ENCODE results near the gene FAF1.

Gene FAF1

GRCh38 chr1:50967416-50968157, 7.5 kb upstream of the FAF1 start:
- TF ChIP-seq MAX (IDR thresholded peaks at IDR 0.05), result peak; percentile 98
- TF ChIP-seq EGR1 (IDR thresholded peaks at IDR 0.05), result no peak

- no peak for TF ChIP-seq FOXM1 (IDR thresholded peaks at IDR 0.05; ENCODE audit: borderline replicate concordance, low read depth)
- no peak for TF ChIP-seq MAX (IDR thresholded peaks at IDR 0.05)
- TF ChIP-seq CEBPB (IDR thresholded peaks at IDR 0.05), result no peak
- no peak for TF ChIP-seq USF1 (IDR thresholded peaks at IDR 0.05)
- no peak for TF ChIP-seq NFIC (IDR thresholded peaks at IDR 0.05)
- no peak for TF ChIP-seq TCF12 (IDR thresholded peaks at IDR 0.05; ENCODE audit: low read depth)
- no peak for TF ChIP-seq CREB1 (IDR thresholded peaks at IDR 0.05; ENCODE audit: low read depth)
- no peak for TF ChIP-seq ZBTB7A (IDR thresholded peaks at IDR 0.05; ENCODE audit: low read depth)
- no peak for TF ChIP-seq EP300 (IDR thresholded peaks at IDR 0.05; ENCODE audit: borderline replicate concordance)
- no peak for TF ChIP-seq TEAD4 (IDR thresholded peaks at IDR 0.05)
- TF ChIP-seq EGR1 (IDR thresholded peaks at IDR 0.05), result no peak
- TF ChIP-seq RAD21 (IDR thresholded peaks at IDR 0.05; ENCODE audit: low read depth), result no peak
- no peak for TF ChIP-seq REST (IDR thresholded peaks at IDR 0.05; ENCODE audit: low read depth)
- TF ChIP-seq YY1 (IDR thresholded peaks at IDR 0.05; ENCODE audit: low read depth), result no peak
These were observed 6.9 kb upstream of the FAF1 start for GRCh38 chr1:50966991-50967390.

- TF ChIP-seq TEAD4 (IDR thresholded peaks at IDR 0.05) (no peak), NFIC (IDR thresholded peaks at IDR 0.05) (no peak), RAD21 (IDR thresholded peaks at IDR 0.05; ENCODE audit: low read depth) (no peak), TAF1 (IDR thresholded peaks at IDR 0.05; ENCODE audit: low read depth) (no peak), YY1 (IDR thresholded peaks at IDR 0.05; ENCODE audit: low read depth) (no peak), MAX (IDR thresholded peaks at IDR 0.05) (no peak), CEBPB (IDR thresholded peaks at IDR 0.05) (no peak), REST (IDR thresholded peaks at IDR 0.05; ENCODE audit: low read depth) (no peak), FOXM1 (IDR thresholded peaks at IDR 0.05; ENCODE audit: borderline replicate concordance, low read depth) (no peak), ZBTB7A (IDR thresholded peaks at IDR 0.05; ENCODE audit: low read depth) (no peak), TCF12 (IDR thresholded peaks at IDR 0.05; ENCODE audit: low read depth) (no peak)
These were observed 4.8 kb upstream of the FAF1 start for GRCh38 chr1:50964863-50965262.

GRCh38 chr1:50959303-50959912, 659 bp downstream of the FAF1 start:
- TF ChIP-seq MAX (IDR thresholded peaks at IDR 0.05) (peak; percentile 14), YY1 (IDR thresholded peaks at IDR 0.05; ENCODE audit: low read depth) (peak; percentile 74; the same call in 1 of the 2 replicates), EGR1 (IDR thresholded peaks at IDR 0.05) (no peak)

- TF ChIP-seq ZBTB7A (IDR thresholded peaks at IDR 0.05; ENCODE audit: low read depth) (no peak), MAX (IDR thresholded peaks at IDR 0.05) (no peak), USF1 (IDR thresholded peaks at IDR 0.05) (no peak), EGR1 (IDR thresholded peaks at IDR 0.05) (no peak)
These were observed 5.0 kb downstream of the FAF1 start for GRCh38 chr1:50955116-50955515.

GRCh38 chr1:50950396-50950795, 9.7 kb downstream of the FAF1 start:
- TF ChIP-seq TAF1 (IDR thresholded peaks at IDR 0.05; ENCODE audit: low read depth), result no peak
- TF ChIP-seq CEBPB (IDR thresholded peaks at IDR 0.05), result no peak
- no peak for TF ChIP-seq TCF12 (IDR thresholded peaks at IDR 0.05; ENCODE audit: low read depth)
